Gastroesophageal sphincter (tissue), 3 donors: Measurements from ENCODE around the gene RAC2.

Experiments
- CTCF ChIP-seq, 4 experiments: fragments of 200-600 bp in 2 of 4; fragments of 450-650 bp in 2 of 4; sonication (generic) in 1 of 4; IDR thresholded peaks; one replicate each; pipeline ENCODE4 v1.5.1; 2017 to 2019; ENCODE audit warnings: antibody characterized with exemption in 4 of 4, mild to moderate bottlenecking in 2 of 4, moderate library complexity in 2 of 4
- POLR2A ChIP-seq, 2 donors: fragments of 450-650 bp; IDR thresholded peaks; one replicate each; pipeline ENCODE4 v1.6.1; 2017; ENCODE audit warnings: antibody characterized with exemption in 2 of 2, mild to moderate bottlenecking in 2 of 2, moderate library complexity in 1 of 2

DNA sequence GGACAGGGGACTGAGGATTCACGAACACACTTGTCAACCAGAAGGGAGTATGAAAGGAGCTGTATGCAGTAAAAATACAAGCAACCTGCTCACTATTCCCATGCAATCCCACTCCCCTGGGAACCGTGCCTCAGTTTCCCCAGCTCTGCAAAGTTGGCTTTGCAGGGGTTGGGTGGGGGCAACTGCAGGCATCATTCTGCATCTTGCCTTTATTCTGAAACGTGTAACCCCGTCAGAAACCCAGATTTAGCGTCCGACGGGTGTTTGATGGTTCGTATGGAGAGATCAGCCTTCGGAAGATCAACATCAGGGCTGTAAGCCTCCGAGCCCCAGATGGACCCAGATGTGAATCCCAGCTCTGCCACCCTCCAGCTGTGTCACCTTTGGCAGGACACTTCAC, 41.9 kb upstream of the RAC2 start:
- TF ChIP-seq POLR2A (IDR thresholded peaks at IDR 0.05) (no peak), CTCF (IDR thresholded peaks at IDR 0.05) (no peak)
